Measurements from ENCODE around the gene GRIPAP1.

GRIPAP1 gene

DNA sequence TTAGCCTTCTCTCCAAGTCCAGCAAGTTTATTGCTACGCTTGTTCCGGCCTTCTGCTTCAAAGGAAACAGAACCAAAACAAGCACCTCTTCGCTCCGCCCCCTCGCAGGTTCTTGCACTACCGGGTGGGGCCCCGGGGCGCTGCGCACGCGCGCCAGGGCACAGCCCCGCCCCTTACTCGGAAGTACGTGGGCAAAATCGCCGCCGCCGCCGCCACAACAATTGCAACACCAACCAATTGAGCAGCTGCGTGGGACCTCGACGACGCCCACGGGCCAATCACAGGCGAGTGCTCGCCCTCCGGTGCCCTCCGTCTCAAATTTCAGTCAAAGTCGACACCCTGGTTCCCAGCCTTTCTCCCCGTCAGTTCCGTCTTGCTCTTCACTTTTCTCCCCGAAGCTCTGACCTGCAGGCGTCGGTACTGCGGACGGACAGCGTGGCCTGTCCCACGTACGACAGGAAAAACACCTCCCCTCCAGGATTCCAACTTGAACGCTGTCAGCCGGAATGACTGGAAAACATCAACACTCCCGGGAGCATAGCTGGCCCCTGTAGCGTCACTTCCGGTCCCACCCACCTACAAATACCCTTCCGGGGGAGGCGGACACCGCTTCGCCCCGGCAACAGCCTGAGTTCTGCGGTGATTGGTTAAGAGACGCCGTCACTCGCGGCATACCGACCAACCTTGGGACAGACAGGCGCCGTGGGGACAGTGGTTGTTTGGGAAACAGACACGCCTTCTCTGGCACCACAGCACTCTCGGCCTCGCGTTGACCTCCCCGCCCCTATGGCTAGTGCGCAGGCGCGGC, 44.0 kb downstream of the GRIPAP1 start:
- DNase-seq: peak; percentile 82 to 93

DNA sequence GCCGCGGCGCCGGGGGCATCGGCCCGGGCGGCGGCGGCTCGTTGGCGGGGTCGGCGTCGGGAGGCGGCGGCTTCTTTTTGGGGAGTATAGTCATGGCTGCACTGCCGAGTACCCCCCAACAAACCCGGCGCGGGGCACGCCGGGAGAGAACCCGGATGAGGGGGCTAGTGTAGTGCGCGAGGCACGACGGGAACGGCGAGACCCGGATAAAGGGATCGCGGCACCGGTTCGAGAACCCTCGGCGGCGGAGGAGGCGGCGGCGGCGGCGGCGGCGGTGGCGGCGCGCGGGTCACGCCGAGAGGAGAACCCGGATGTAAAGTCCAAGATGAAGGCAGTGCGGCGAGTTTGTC, 44.6 kb downstream of the GRIPAP1 start, which contains the start of gene OTUD5:
TSS of gene OTUD5 (minus strand) at position 131 of the 350 bp plus-strand sequence. CDS start at position 94, 37 bp downstream.
- DNase-seq: peak; percentile 62 to 70

GRCh38 chrX:48956728-48957414, 45.2 kb downstream of the GRIPAP1 start:
- DNase-seq: peak; percentile 45 to 66

DNA sequence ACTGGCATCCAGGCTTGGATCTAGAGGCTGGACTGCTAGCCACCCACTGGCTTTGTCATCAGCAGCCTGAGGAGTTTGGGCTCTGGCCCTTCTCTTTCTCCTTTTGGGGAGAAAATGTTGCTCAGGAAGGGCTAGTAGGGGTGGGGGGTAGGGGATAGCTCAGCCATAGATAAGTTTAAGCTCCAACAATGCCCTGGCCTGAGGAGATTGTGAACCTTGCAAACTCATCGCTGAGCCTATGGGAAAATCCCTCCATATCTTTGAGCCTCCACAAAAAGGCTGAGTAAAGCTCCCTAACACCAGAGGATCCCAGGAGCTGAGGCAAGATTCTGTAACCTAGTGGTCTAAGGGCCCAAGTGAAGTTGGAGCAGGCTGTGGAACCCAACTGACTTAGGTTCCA, 53.5 kb downstream of the GRIPAP1 start:
- no peak for DNase-seq

- peak; percentile 31 to 35 for DNase-seq
Measured at GRCh38 chrX:48945517-48946348, 56.3 kb downstream of the GRIPAP1 start.

GRCh38 chrX:48942895-48943294, 59.2 kb downstream of the GRIPAP1 start:
- no peak for DNase-seq

DNA sequence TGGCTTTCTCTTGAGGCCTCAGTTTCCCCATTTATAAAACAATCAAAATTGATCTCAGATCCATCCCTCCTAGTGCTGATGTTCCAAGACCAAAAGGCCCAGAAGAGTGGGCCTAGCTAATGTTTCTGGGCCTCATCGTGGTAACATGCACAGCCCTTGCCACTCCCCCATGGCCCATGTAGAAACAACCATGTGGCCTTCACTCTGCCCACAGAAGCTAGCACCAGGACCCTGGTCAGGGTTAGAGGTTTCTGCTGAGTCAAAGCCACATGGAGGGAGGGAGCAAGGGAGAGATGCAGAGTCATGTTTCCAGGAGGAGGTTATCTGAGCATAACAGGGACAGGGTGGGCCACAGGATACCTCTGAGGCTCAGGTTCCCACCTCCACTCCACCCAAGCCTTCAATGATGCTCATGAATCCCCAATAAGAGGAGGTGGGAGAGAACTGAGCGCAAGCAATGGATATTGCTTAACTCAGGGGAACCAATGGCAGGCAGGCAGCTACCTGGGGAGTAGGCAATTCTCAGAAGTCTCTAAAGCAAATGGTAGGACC, 61.6 kb downstream of the GRIPAP1 start:
- DNase-seq: no peak

DNA sequence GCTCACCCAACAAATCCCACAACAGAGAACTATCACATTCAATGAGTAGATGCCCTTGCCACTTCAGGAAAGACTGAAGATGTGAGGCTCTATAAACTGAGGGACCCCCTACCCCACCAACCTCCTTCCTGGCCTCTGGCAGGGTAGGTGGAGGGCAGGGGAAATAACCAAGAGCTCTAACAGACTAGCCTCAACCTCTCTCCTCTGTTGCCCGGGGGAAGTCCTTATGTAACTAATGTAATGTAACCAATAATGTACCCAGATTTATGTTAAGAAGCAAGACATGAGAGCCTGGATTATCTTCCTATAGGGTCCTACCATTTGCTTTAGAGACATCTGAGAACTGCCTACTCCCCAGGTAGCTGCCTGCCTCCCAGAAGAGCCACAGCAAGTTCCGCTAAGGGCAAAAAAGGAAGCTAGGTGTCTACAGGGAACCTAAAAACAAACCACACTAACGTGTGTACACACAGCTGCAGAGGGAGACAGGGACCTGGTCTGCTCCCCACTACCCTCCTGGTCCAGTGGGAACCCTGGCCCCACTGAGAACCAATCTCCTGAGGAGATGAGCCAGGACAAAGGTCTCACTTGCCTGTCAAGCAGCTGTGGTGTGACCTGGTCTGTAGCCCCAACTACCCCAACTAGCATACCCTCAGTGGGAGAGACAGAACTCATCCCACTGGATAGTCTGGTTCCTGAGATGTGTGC, 62.4 kb downstream of the GRIPAP1 start:
- DNase-seq: no peak

DNA sequence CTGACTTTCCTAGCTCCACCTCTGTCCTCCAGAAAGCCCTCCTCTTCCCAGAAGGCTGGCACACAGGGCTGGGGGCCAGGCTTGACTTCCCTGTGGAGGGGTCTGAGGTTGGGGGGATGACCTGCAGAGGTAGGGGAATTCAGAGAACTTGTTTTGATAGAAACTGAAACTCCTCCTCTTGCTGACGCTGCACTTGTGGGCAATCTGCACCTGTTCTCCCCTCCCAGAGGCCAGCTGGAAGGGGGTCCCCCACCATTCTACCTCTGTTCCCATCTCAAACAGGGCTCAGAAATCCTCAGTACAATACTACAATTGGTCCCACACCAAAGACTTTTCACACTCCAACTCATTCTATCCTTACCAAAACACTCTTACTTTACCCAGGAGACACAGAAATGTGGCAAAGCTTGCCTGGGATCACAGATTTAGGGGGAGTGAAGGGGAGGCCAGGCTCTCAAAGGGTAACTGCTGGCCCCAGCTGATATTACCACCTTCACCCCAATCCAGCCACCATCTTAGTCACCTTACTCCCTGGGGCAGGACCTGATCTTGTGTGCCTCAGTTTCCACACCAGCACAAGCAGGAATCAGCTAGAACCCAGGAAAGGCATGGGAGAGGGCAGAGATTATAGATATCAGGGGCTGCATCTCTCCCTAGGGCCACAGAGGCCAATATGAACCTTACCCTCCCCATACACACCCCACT, 63.2 kb downstream of the GRIPAP1 start:
- peak; percentile 49 to 55 for DNase-seq

- DNase-seq: peak; percentile 72 to 85
Measured at GRCh38 chrX:48937054-48937907, 64.8 kb downstream of the GRIPAP1 start.

DNA sequence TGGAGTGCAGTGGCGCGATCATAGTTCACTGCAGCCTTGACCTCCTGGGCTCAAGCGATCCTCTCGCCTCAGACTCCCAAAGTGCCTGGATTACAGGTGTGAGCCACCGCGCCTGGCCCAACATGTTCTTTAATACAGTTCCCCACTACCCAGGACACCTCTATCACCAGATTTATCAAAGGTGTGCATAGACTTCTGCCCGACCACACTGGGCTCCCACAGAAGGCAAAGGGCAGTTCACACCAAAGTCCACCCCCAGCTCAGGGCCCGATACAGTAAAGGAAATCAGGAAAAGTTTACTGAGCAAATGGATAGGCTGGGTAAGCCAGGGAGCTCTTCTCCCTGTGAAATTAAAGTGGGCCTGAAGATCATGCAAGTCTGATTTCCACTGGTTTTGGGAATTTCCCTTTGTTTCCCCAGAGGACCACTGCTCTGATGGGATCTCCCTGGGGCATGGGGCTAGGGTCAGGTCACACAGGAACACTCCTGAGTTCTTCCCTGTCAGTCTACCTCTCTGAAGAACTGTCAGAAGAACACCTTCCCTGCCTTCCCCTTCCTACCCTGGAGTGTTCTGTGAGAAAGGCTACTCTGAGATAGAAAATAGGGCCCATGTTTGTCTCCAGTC, 65.5 kb downstream of the GRIPAP1 start:
- DNase-seq: no peak

GRCh38 chrX:48935301-48935670, 66.8 kb downstream of the GRIPAP1 start:
- no peak for DNase-seq

- peak in 1 of 2 experiments; percentile 47 for DNase-seq
Measured at GRCh38 chrX:48934581-48935300, 67.3 kb downstream of the GRIPAP1 start.

- no peak for DNase-seq
Measured at GRCh38 chrX:48933757-48934156, 68.3 kb downstream of the GRIPAP1 start.

DNA sequence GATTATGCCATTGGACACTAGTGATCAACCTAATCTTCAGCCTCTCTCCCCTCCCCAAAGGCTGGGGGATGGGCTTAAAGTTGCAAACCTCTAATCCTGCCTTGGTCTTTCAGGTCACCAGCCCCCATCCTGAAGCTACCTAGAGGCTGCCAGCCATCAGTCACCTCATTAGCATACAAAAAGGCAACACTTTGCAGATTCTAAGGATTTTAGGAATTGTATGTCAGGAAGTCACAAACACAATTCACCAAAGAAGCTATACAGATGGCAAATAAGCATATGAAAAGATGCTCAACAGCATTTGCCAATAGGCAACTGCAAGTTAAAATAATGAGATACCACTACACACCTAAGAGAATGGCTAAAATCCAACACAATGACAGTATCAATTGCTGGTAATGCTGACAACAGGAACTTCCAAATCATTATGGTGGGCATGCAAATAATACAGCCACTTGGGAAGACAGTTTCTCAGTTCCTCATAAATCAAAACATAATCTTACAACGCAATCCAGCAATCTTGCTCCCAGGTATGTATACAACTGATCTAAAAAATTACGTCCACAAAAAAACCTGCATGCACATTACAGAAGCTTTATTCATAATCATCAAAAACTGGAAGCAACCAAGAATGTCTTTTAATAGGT, 74.2 kb downstream of the GRIPAP1 start:
- DNase-seq: no peak

GRCh38 chrX:48927123-48927522, 74.9 kb downstream of the GRIPAP1 start:
- DNase-seq: no peak

GRCh38 chrX:48924270-48924669, 77.8 kb downstream of the GRIPAP1 start:
- no peak for DNase-seq

DNA sequence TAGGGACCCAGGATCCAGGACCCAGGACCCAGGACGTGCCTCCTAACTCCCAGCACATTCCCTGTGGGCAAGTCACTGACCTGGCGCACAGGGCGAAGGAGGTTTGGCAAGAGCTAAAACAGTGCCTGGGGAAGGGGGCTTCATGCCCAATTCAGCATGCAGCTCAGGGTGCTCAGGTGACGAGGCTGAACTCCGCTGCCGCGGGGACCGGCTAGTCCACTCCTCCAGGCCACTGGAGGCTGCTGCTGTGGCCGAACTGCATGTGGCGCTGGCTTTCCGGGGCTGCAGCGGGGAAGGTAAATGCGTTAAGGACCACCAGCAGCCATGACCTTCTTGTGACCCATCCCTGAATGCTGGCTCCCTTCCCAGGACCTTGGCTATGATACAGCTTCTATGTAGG, 78.3 kb downstream of the GRIPAP1 start:
- DNase-seq: no peak

All from stimulated activated CD4-positive, alpha-beta T cell treated with anti-CD3 and anti-CD28 coated beads, Interleukin-4, amount 100 ng/mL, for 4 hours (primary cell).